ENCODE results near the gene PLTP.

DNA sequence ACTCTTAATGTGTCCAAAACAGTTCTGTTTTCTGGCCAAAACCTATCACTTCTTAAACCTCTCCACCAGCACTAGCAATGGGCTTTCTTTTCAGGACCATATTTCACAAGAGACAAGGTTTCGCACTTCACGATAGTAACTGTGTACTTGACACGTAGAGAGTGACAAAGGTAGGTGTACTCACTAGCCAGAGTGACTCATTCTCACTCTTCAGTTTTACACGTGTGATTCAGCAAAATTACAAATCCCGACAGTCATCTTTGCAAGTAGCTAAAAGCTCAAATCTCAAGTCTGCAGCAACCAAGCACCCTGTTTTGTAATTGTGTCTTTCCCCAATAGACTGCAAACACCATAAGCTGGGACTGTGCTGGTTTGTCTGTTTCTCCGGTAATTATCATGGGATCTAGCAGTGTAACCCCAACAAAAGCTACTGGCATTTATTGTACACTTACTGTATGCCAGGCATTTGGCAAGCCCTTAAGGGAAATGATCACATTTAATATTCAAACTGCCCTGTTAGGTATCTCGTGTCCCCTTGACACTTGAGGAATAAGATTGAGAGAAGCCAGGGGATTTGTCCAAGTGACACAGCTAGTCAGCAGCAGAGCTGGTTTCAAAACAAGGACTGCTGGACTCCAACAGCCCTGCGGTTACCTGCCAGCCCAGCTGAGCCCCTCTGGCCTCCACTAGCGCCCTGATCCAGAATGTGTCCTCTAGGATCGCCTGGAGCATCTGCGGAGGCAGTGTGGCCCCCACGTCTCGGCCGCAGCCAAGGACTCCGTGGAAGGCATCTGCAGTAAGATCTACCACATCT lies 32.4 kb upstream of the PLTP start:
- TF ChIP-seq, protein P1, sequence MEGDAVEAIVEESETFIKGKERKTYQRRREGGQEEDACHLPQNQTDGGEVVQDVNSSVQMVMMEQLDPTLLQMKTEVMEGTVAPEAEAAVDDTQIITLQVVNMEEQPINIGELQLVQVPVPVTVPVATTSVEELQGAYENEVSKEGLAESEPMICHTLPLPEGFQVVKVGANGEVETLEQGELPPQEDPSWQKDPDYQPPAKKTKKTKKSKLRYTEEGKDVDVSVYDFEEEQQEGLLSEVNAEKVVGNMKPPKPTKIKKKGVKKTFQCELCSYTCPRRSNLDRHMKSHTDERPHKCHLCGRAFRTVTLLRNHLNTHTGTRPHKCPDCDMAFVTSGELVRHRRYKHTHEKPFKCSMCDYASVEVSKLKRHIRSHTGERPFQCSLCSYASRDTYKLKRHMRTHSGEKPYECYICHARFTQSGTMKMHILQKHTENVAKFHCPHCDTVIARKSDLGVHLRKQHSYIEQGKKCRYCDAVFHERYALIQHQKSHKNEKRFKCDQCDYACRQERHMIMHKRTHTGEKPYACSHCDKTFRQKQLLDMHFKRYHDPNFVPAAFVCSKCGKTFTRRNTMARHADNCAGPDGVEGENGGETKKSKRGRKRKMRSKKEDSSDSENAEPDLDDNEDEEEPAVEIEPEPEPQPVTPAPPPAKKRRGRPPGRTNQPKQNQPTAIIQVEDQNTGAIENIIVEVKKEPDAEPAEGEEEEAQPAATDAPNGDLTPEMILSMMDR (IDR thresholded peaks at IDR 0.05), result no peak
- no peak for TF ChIP-seq POLR2A (IDR thresholded peaks at IDR 0.05)
- TF ChIP-seq EP300 (IDR thresholded peaks at IDR 0.05), result no peak
